Measurements from ENCODE around the gene CCDC194. TPM values are rescaled to one million over a fixed set of nuclear protein-coding genes. Genes with fewer than 3 reads are reported as not detected.
A peak's percentile ranks its signal among the peaks of the same experiment; 100 is the strongest.

Gene CCDC194, protein sequence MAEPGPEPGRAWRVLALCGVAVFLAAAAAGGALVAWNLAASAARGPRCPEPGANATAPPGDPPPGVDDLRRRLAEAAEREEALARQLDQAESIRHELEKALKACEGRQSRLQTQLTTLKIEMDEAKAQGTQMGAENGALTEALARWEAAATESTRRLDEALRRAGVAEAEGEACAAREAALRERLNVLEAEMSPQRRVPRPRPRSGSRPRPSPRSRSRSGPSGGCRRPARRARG
- total RNA-seq (2021; ENCODE audit: unreplicated experiment) (not detected), Bru-seq, nascent RNA (percentile 22 among the genes with signal in this experiment), BruChase-seq, experiment 1, labeled RNA remaining after a 6-hour chase (not detected), BruChase-seq, experiment 2, labeled RNA remaining after a 2-hour chase (percentile 30 among the genes with signal in this experiment)
- polyA plus RNA-seq (2012): 0.14 TPM in 1 of 2 replicates, not detected in the other
- long read RNA-seq, partial matches to known transcripts: 1 of 1 reads
- long read RNA-seq, other reads (novel, unspliced or antisense): 0 of 1 reads

GRCh38 chr19:17393914-17394313 lies at the start of gene CCDC194:
Gene CCDC194, minus strand, starts transcription at chr19:17394196. Its CDS starts 38 bp downstream, at chr19:17394158.
- Histone ChIP-seq H3K27ac (ENCODE audit: low read depth, low read length) (peak within 1 kb of the TSS; percentile 20; the same call in 1 of the 2 replicates), H3K9me3 (ENCODE audit: control insufficient read depth in 1 of 2, insufficient read depth in 1 of 2, low read depth in 1 of 2, low read length in 2 of 2) (no peaks in the 10 kb centered on the region), H3K4me1 (ENCODE audit: control insufficient read depth in 1 of 2, insufficient read depth in 2 of 2, low read length in 2 of 2) (peaks cover 11 to 32% of the 10 kb centered on the region in 2 experiments), H2AFZ (ENCODE audit: low read depth, low read length, poor library complexity, severe bottlenecking) (peak within 1 kb of the TSS; percentile 52), H3K27me3 (ENCODE audit: insufficient read depth, low read length) (no peaks in the 10 kb centered on the region), H4K20me1 (ENCODE audit: insufficient read depth) (no peaks in the 10 kb centered on the region), H3K4me3 (replicated peaks in 1 of 2; ENCODE audit: low read depth in 1 of 2, low read length in 2 of 2) (peak within 1 kb of the TSS; percentile 31 to 32; a peak in 3 of 4 replicates), H3K9me2 (ENCODE audit: insufficient read depth) (no peaks in the 10 kb centered on the region), H3K36me3 (ENCODE audit: control insufficient read depth in 1 of 2, insufficient read depth in 2 of 2, low read length in 2 of 2) (no peaks in the 10 kb centered on the region), H3K4me2 (ENCODE audit: low read length) (peak within 1 kb of the TSS; percentile 67), H3K79me2 (ENCODE audit: insufficient read depth, low read length) (no peaks in the 10 kb centered on the region), H3K9ac (ENCODE audit: low read length) (0 out of 2 replicates have a peak within 1 kb of the TSS, but pooled peaks have one; percentile 4)
- TF ChIP-seq ZNF274 (IDR thresholded peaks at IDR 0.05; ENCODE audit: low read depth, low read length) (no peak), EZH2 (IDR thresholded peaks at IDR 0.05) (no peak), MAX (IDR thresholded peaks at IDR 0.05) (no peak), EGR1 (IDR thresholded peaks at IDR 0.05; ENCODE audit: low read depth) (no peak), JUND (IDR thresholded peaks at IDR 0.05) (no peak), CEBPB (IDR thresholded peaks at IDR 0.05; ENCODE audit: low read depth) (no peak), POLR2AphosphoS5 (IDR thresholded peaks at IDR 0.05; ENCODE audit: low read depth, low read length) (no peak), EZH2phosphoT487 (IDR thresholded peaks at IDR 0.05; ENCODE audit: borderline replicate concordance) (no peak), ATF3 (IDR thresholded peaks at IDR 0.05) (no peak), CBX3 (IDR thresholded peaks at IDR 0.05; ENCODE audit: low read depth) (no peak), SP1 (IDR thresholded peaks at IDR 0.05; ENCODE audit: low read depth) (no peak), RAD21 (IDR thresholded peaks at IDR 0.05; ENCODE audit: low read depth) (no peak), POLR2A (IDR thresholded peaks at IDR 0.05; ENCODE audit: borderline replicate concordance, extremely low read depth, insufficient read depth, insufficient read length) (no peak), ELF1 (IDR thresholded peaks at IDR 0.05; ENCODE audit: borderline replicate concordance, low read depth) (no peak), FOSL1 (IDR thresholded peaks at IDR 0.05; ENCODE audit: low read depth) (no peak), SIN3A (IDR thresholded peaks at IDR 0.05; ENCODE audit: low read depth) (no peak)
- TF ChIP-seq, protein P1, sequence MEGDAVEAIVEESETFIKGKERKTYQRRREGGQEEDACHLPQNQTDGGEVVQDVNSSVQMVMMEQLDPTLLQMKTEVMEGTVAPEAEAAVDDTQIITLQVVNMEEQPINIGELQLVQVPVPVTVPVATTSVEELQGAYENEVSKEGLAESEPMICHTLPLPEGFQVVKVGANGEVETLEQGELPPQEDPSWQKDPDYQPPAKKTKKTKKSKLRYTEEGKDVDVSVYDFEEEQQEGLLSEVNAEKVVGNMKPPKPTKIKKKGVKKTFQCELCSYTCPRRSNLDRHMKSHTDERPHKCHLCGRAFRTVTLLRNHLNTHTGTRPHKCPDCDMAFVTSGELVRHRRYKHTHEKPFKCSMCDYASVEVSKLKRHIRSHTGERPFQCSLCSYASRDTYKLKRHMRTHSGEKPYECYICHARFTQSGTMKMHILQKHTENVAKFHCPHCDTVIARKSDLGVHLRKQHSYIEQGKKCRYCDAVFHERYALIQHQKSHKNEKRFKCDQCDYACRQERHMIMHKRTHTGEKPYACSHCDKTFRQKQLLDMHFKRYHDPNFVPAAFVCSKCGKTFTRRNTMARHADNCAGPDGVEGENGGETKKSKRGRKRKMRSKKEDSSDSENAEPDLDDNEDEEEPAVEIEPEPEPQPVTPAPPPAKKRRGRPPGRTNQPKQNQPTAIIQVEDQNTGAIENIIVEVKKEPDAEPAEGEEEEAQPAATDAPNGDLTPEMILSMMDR (IDR thresholded peaks at IDR 0.05 in 2 of 3, conservative IDR thresholded peaks at IDR 0.05 in 1 of 3; ENCODE audit: borderline replicate concordance in 1 of 3, insufficient read depth in 1 of 3, low read depth in 2 of 3, low read length in 2 of 3): no peak
- TF ChIP-seq, protein P2, sequence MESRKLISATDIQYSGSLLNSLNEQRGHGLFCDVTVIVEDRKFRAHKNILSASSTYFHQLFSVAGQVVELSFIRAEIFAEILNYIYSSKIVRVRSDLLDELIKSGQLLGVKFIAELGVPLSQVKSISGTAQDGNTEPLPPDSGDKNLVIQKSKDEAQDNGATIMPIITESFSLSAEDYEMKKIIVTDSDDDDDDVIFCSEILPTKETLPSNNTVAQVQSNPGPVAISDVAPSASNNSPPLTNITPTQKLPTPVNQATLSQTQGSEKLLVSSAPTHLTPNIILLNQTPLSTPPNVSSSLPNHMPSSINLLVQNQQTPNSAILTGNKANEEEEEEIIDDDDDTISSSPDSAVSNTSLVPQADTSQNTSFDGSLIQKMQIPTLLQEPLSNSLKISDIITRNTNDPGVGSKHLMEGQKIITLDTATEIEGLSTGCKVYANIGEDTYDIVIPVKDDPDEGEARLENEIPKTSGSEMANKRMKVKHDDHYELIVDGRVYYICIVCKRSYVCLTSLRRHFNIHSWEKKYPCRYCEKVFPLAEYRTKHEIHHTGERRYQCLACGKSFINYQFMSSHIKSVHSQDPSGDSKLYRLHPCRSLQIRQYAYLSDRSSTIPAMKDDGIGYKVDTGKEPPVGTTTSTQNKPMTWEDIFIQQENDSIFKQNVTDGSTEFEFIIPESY (IDR thresholded peaks at IDR 0.05; ENCODE audit: extremely low read depth, insufficient replicate concordance, low read length): no peak
- ChIA-PET CTCF (interaction anchor here (2.5 kb wide), 1 partner anchor 72 kb away, joined by 8 read pairs; no protein-coding TSS in a partner anchor), RAD21 (ENCODE audit: low non-redundant PET in 1 of 2, low total read pairs in 2 of 2, uncharacterized antibody in 2 of 2, unreplicated experiment in 2 of 2) (no interaction called here), POLR2A (interaction anchor here (0.9 kb wide), 1 partner anchor 115 kb away, joined by 3 read pairs; no protein-coding TSS in a partner anchor)
- no peak for DNase-seq (ENCODE audit: low read depth, low spot score)
- no TSS peak for BruUV-seq (replicated peaks)
- intact Hi-C loops (cut with micrococcal nuclease): no loop called here
- ATAC-seq: no peak

Measured in HCT116 (cell line).